GM12892 (cell line): ENCODE data around the gene MTERF1.

ENCODE experiments used
- POLR2A ChIP-seq: IDR thresholded peaks from 2 replicates; pipeline ENCODE4 v1.6.1; 2011; ENCODE audit warnings: low read depth, low read length, control low read depth
- POLR2AphosphoS5 ChIP-seq: IDR thresholded peaks from 2 replicates; pipeline ENCODE4 v1.6.1; 2011; ENCODE audit warnings: low read depth, low read length, control low read depth
- TAF1 ChIP-seq: IDR thresholded peaks from 2 replicates; pipeline ENCODE4 v1.6.1; 2011; ENCODE audit warnings: low read depth, mild to moderate bottlenecking, control low read depth, low read length, borderline replicate concordance

GRCh38 chr7:91869661-91870060 is 10.8 kb downstream of the MTERF1 start:
- TF ChIP-seq POLR2AphosphoS5: no peak
- no peak for TF ChIP-seq POLR2A
- TF ChIP-seq TAF1: no peak
